GM12878 (cell line): ENCODE measurements around the gene FGF11.

Source experiments
- ELK1 ChIP-seq: IDR thresholded peaks from 2 replicates; pipeline ENCODE4 v1.6.1; 2012; ENCODE audit warnings: low read depth, low read length, improper control_type of control experiment
- EP300 ChIP-seq, 2 experiments: fragments of 150-350 bp in 1 of 2; IDR thresholded peaks; 2 replicates each; pipeline ENCODE4 v1.6.1; 2011 to 2012; ENCODE audit warnings: low read depth in 2 of 2, low read length in 2 of 2, borderline replicate concordance in 1 of 2, improper control_type of control experiment in 1 of 2, inconsistent platforms in 1 of 2; ENCODE audit not compliant: control insufficient read depth in 1 of 2
- NR2C2 ChIP-seq: IDR thresholded peaks from 2 replicates; pipeline ENCODE4 v1.6.1; 2011; ENCODE audit warnings: borderline replicate concordance, low read depth; ENCODE audit not compliant: control insufficient read depth, insufficient read length
- POLR2A ChIP-seq: IDR thresholded peaks from 2 replicates; pipeline ENCODE4 v1.6.1; 2011; ENCODE audit warnings: low read depth, mild to moderate bottlenecking, low read length
- RB1 ChIP-seq: fragments of 450-650 bp; formaldehyde crosslinking; IDR thresholded peaks from 2 replicates; pipeline ENCODE4 v1.6.1; 2017; ENCODE audit warnings: mild to moderate bottlenecking, borderline replicate concordance
- RCOR1 ChIP-seq: conservative IDR thresholded peaks from 2 replicates; pipeline ENCODE4 v1.6.1; 2012; ENCODE audit warnings: low read depth, low read length, improper control_type of control experiment
- ZBTB11 ChIP-seq: fragments of 450-650 bp; formaldehyde crosslinking; IDR thresholded peaks from 2 replicates; pipeline ENCODE4 v1.5.0; 2022; ENCODE audit warnings: mild to moderate bottlenecking, missing genetic modification characterization

- no peak for TF ChIP-seq ZBTB11 (CRISPR knock-in tag)
- no peak for TF ChIP-seq RCOR1
- TF ChIP-seq RB1 = no peak
- TF ChIP-seq POLR2A = no peak
- TF ChIP-seq EP300 (IDR thresholded peaks at IDR 0.05; ENCODE audit: borderline replicate concordance in 1 of 2, control insufficient read depth in 1 of 2, low read depth in 2 of 2, low read length in 2 of 2) = no peak
- no peak for TF ChIP-seq ELK1
- no peak for TF ChIP-seq NR2C2
Measured at GRCh38 chr17:7460850-7461660, 21.7 kb downstream of the FGF11 start.
